Measurements from ENCODE around the gene MYRFL. TPM values are rescaled to one million over a fixed set of nuclear protein-coding genes. Genes with fewer than 3 reads are reported as not detected.

The MYRFL gene
- total RNA-seq, 1 experiment from 2014 or later: 0.16 TPM

DNA sequence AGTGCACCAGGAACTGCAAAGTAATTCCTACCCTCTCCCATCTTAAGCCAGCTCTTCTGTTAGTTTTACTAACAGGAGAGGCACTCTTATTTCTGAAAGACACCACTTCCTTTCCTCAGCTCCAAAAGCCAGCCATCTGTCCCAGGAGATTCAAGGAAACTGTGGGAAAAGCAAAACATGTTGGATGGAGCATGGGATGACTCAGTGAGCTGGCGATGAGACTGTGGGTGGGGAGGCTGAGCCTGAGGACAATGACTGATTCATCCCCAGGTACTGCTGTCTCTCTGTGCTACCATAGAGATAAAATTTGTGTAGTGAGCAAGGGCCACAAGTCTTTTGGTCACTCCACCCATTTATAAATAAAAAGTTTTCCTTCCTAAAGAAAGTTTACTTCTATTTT, 141.4 kb downstream of the MYRFL start:
- H3K9me3 Mint-ChIP-seq (ENCODE audit: unreplicated experiment): no peaks in the 10 kb centered on the region
- TF ChIP-seq, protein P1, sequence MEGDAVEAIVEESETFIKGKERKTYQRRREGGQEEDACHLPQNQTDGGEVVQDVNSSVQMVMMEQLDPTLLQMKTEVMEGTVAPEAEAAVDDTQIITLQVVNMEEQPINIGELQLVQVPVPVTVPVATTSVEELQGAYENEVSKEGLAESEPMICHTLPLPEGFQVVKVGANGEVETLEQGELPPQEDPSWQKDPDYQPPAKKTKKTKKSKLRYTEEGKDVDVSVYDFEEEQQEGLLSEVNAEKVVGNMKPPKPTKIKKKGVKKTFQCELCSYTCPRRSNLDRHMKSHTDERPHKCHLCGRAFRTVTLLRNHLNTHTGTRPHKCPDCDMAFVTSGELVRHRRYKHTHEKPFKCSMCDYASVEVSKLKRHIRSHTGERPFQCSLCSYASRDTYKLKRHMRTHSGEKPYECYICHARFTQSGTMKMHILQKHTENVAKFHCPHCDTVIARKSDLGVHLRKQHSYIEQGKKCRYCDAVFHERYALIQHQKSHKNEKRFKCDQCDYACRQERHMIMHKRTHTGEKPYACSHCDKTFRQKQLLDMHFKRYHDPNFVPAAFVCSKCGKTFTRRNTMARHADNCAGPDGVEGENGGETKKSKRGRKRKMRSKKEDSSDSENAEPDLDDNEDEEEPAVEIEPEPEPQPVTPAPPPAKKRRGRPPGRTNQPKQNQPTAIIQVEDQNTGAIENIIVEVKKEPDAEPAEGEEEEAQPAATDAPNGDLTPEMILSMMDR (IDR thresholded peaks at IDR 0.05; ENCODE audit: insufficient read depth in 1 of 2, low read depth in 1 of 2, low read length in 1 of 2, severe bottlenecking in 1 of 2, unreplicated experiment in 1 of 2): no peak

DNA sequence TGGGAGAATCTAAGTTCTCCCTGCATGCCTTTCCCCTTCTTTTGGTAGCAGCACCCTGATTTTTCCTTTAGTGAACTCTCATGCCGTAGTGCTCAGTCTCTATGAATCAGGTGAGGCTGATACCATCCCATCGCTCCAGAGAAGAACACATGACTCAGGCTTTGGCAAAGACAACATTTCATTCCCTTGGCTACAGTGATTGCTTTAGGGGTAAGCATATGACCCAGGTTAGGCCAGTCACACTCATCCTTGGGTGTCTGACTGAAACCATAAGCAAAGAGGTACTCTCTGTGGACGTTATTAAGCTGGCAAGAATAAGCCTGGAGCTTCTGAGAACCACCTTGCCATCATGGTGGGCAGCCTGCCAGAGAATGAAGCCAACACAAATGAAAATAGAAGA, 141.8 kb downstream of the MYRFL start:
- H3K4me1 ChIP-seq: no peaks in the 10 kb centered on the region
- no peak overlapping the region for H3K4me3 Mint-ChIP-seq (ENCODE audit: unreplicated experiment)
- H3K27ac Mint-ChIP-seq (ENCODE audit: unreplicated experiment): no peak overlapping the region
- H3K36me3 Mint-ChIP-seq (ENCODE audit: insufficient read depth, unreplicated experiment): no peaks in the 10 kb centered on the region
- no peaks in the 10 kb centered on the region for H3K9me3 Mint-ChIP-seq (ENCODE audit: unreplicated experiment)
- peaks cover 4% of the 10 kb centered on the region for H3K27me3 Mint-ChIP-seq (ENCODE audit: insufficient read depth, unreplicated experiment)
- CTCF ChIA-PET: no interaction called here
- H3K27me3 ChIP-seq (replicated peaks; ENCODE audit: control insufficient read depth, insufficient read depth, low read length): no peaks in the 10 kb centered on the region
- POLR2A ChIA-PET: no interaction called here
- no peaks in the 10 kb centered on the region for H3K9me3 ChIP-seq
- DNase-seq: no peak
- TF ChIP-seq, protein P1 (IDR thresholded peaks at IDR 0.05; ENCODE audit: insufficient read depth in 1 of 2, low read depth in 1 of 2, low read length in 1 of 2, severe bottlenecking in 1 of 2, unreplicated experiment in 1 of 2): no peak
- no TSS peak for BruUV-seq (replicated peaks)
- no peaks in the 10 kb centered on the region for H3K36me3 ChIP-seq (ENCODE audit: control insufficient read depth, insufficient read depth, low read length)
- no peaks in the 10 kb centered on the region for H3K4me1 Mint-ChIP-seq (ENCODE audit: low read depth, unreplicated experiment)
- H3K4me3 ChIP-seq (ENCODE audit: low read depth, low read length): no peak overlapping the region
- intact Hi-C loops (cut with micrococcal nuclease; ENCODE audit: unreplicated experiment): no loop called here

More for the DNA sequence above, 141.4 kb downstream of the MYRFL start:
- ChIA-PET POLR2A (no interaction called here), CTCF (no interaction called here)
- H3K4me1 ChIP-seq: no peaks in the 10 kb centered on the region
- no peak overlapping the region for H3K4me3 ChIP-seq (ENCODE audit: low read depth, low read length)
- DNase-seq: no peak
- H3K27ac Mint-ChIP-seq (ENCODE audit: unreplicated experiment): no peak overlapping the region
- BruUV-seq (replicated peaks): no TSS peak
- H3K27me3 ChIP-seq (replicated peaks; ENCODE audit: control insufficient read depth, insufficient read depth, low read length): no peaks in the 10 kb centered on the region
- no peaks in the 10 kb centered on the region for H3K36me3 Mint-ChIP-seq (ENCODE audit: insufficient read depth, unreplicated experiment)
- H3K9me3 ChIP-seq: no peaks in the 10 kb centered on the region
- no peak overlapping the region for H3K4me3 Mint-ChIP-seq (ENCODE audit: unreplicated experiment)
- peaks cover 4% of the 10 kb centered on the region for H3K27me3 Mint-ChIP-seq (ENCODE audit: insufficient read depth, unreplicated experiment)
- H3K36me3 ChIP-seq (ENCODE audit: control insufficient read depth, insufficient read depth, low read length): no peaks in the 10 kb centered on the region
- intact Hi-C loops (cut with micrococcal nuclease; ENCODE audit: unreplicated experiment): no loop called here
- H3K4me1 Mint-ChIP-seq (ENCODE audit: low read depth, unreplicated experiment): no peaks in the 10 kb centered on the region

DNA sequence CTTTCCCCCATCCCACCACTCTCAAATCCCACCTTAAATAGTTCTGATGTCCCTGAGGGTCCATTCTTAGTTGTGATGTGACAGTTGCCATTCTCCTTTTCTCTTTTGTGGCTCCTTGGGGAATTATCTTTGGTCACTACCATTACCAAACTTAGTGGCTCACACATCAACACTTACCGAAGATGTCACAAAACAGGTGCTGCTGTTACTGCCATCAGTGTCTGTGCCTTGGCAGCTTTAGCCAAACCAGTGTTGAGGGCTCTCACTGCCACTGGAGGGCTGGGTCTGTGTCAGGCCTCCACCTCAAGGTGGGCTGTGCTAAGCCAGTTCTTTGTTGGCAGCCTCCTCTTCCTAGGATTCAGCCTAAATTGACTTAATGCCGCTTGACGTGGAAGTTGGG, 144.0 kb downstream of the MYRFL start:
- no peaks in the 10 kb centered on the region for H3K36me3 Mint-ChIP-seq (ENCODE audit: insufficient read depth, unreplicated experiment)
- H3K9me3 Mint-ChIP-seq (ENCODE audit: unreplicated experiment): no peaks in the 10 kb centered on the region
- Histone ChIP-seq H3K4me1 (no peaks in the 10 kb centered on the region), H3K4me3 (ENCODE audit: low read depth, low read length) (no peak overlapping the region), H3K27me3 (replicated peaks; ENCODE audit: control insufficient read depth, insufficient read depth, low read length) (no peaks in the 10 kb centered on the region), H3K36me3 (ENCODE audit: control insufficient read depth, insufficient read depth, low read length) (no peaks in the 10 kb centered on the region), H3K9me3 (no peaks in the 10 kb centered on the region)
- CTCF ChIA-PET: no interaction called here
- no peak for DNase-seq
- H3K27me3 Mint-ChIP-seq (ENCODE audit: insufficient read depth, unreplicated experiment): peaks cover 4% of the 10 kb centered on the region
- no peak overlapping the region for H3K27ac Mint-ChIP-seq (ENCODE audit: unreplicated experiment)
- intact Hi-C loops (cut with micrococcal nuclease; ENCODE audit: unreplicated experiment): no loop called here
- H3K4me3 Mint-ChIP-seq (ENCODE audit: unreplicated experiment): no peak overlapping the region
- no TSS peak for BruUV-seq (replicated peaks)
- TF ChIP-seq, protein P1 (IDR thresholded peaks at IDR 0.05; ENCODE audit: insufficient read depth in 1 of 2, low read depth in 1 of 2, low read length in 1 of 2, severe bottlenecking in 1 of 2, unreplicated experiment in 1 of 2): no peak
- POLR2A ChIA-PET: no interaction called here
- no peaks in the 10 kb centered on the region for H3K4me1 Mint-ChIP-seq (ENCODE audit: low read depth, unreplicated experiment)

Data from Caco-2 (cell line).